Erythroblast (primary cell): ENCODE results near the gene DAB2IP.

Source experiments
- GATA1 ChIP-seq: IDR thresholded peaks from 2 replicates; pipeline ENCODE4 v1.6.1; 2011; ENCODE audit warnings: low read depth, mild to moderate bottlenecking, control low read depth, low read length, moderate library complexity
- POLR2A ChIP-seq: IDR thresholded peaks from 2 replicates; pipeline ENCODE4 v1.6.1; 2011; ENCODE audit warnings: mild to moderate bottlenecking, low read length

DNA sequence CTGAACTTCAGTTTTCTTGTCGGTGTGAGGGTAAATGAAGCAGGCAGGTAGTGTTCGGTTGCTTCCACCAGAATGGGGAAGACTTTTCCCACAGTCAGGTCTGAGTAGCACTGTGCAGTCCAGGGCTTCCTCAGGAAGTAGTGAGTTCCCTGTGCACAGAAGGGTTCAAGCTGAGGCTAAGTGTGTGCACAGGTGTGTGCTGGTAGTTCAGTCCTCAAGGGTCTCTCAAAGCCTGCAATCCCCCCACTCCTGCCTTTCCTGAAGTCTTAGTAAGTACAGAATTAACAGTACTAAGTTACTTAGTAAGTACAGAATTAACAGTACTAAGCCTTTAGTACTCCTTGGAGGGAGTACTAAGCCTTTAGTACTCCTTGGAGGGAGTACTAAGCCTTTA lies 1.4 kb downstream of the DAB2IP start:
- TF ChIP-seq POLR2A (no peak), GATA1 (no peak)
